OCI-LY7 (cell line): ENCODE measurements around the gene CSPG4. TPM values are rescaled to one million over a fixed set of nuclear protein-coding genes. Genes with fewer than 3 reads are reported as not detected.
"Not testable (repeated sequence)": the region's sequence is repeated elsewhere in the genome, so short reads cannot be mapped to it uniquely, and the experiment has no call there.

Experiments used
- BruUV-seq: library from RNA; stranded (reverse); fragments of 400-500 nt; replicated peaks from 2 replicates; lab custom pipeline; 2021; lab: Mats Ljungman, UMichigan
- CTCF ChIA-PET: fragments of 300-600 bp; sonication (Branson Sonifier 250); formaldehyde crosslinking; loops from one replicate; lab custom pipeline; 2022; ENCODE audit warnings: antibody characterized with exemption; ENCODE audit not compliant: unreplicated experiment; lab: Charles Lee
- POLR2A ChIA-PET: fragments of 300-600 bp; sonication (Branson Sonifier 250); formaldehyde crosslinking; loops from one replicate; lab custom pipeline; 2022; ENCODE audit warnings: antibody characterized with exemption; lab: Charles Lee
- DNase-seq: peaks from one replicate; pipeline ENCODE4 v3.0.0-alpha.2; 2015; ENCODE audit warnings: low spot score
- H2AFZ ChIP-seq: fragments of 200-600 bp; sonication (generic), shearing (Covaris generic); 2 replicates; pipeline ENCODE4 v1.6.1; 2014; ENCODE audit warnings: mild to moderate bottlenecking, antibody characterized with exemption, low read length, moderate library complexity
- H3K27ac ChIP-seq: fragments of 200-600 bp; sonication (generic); 2 replicates; pipeline ENCODE4 v1.5.1; 2014; ENCODE audit warnings: mixed run types, low read depth, mild to moderate bottlenecking, moderate library complexity, low read length, inconsistent platforms; ENCODE audit not compliant: poor library complexity, severe bottlenecking
- H3K36me3 ChIP-seq: fragments of 200-600 bp; sonication (generic); 2 replicates; pipeline ENCODE4 v1.6.1; 2014; ENCODE audit warnings: mild to moderate bottlenecking, antibody characterized with exemption, low read length, moderate library complexity, mixed read lengths; ENCODE audit not compliant: insufficient read depth
- H3K4me1 ChIP-seq: fragments of 200-600 bp; sonication (generic); 2 replicates; pipeline ENCODE4 v1.5.1; 2014; ENCODE audit warnings: mild to moderate bottlenecking, low read length; ENCODE audit not compliant: insufficient read depth, poor library complexity, severe bottlenecking
- H3K4me2 ChIP-seq: fragments of 200-600 bp; sonication (generic); 2 replicates; pipeline ENCODE4 v1.6.1; 2014; ENCODE audit warnings: mild to moderate bottlenecking, low read length
- H3K4me3 ChIP-seq: fragments of 200-600 bp; sonication (generic); 2 replicates; pipeline ENCODE4 v1.5.1; 2014; ENCODE audit warnings: mild to moderate bottlenecking, low read depth, low read length; ENCODE audit not compliant: poor library complexity, severe bottlenecking
- H3K79me2 ChIP-seq: fragments of 200-600 bp; sonication (generic); 2 replicates; pipeline ENCODE4 v1.6.1; 2016; ENCODE audit warnings: low read depth, mild to moderate bottlenecking, low read length, moderate library complexity, mixed read lengths; ENCODE audit not compliant: insufficient read depth
- H3K9me2 ChIP-seq: fragments of 200-600 bp; sonication (generic); 2 replicates; pipeline ENCODE4 v1.6.1; 2016; ENCODE audit warnings: mild to moderate bottlenecking, low read length, mixed read lengths; ENCODE audit not compliant: insufficient read depth
- H3K9me3 ChIP-seq: fragments of 200-600 bp; sonication (generic); 2 replicates; pipeline ENCODE4 v1.6.1; 2014; ENCODE audit warnings: mild to moderate bottlenecking, mixed run types, low read length, mixed read lengths
- H4K20me1 ChIP-seq: fragments of 200-600 bp; sonication (generic); 2 replicates; pipeline ENCODE4 v1.6.1; 2014; ENCODE audit warnings: mild to moderate bottlenecking, antibody characterized with exemption, low read length, moderate library complexity, mixed read lengths; ENCODE audit not compliant: insufficient read depth
- EZH2phosphoT487 ChIP-seq: fragments of 200-600 bp; sonication (generic); IDR thresholded peaks from 2 replicates; pipeline ENCODE4 v1.6.1; 2018; ENCODE audit warnings: low read depth, borderline replicate concordance, mild to moderate bottlenecking, mixed run types, antibody characterized with exemption, low read length, moderate library complexity, mixed read lengths
- intact Hi-C: fragments of 100-400 bp; cut with micrococcal nuclease; formaldehyde crosslinking; loops from one replicate; pipeline ENCODE4 v1.10.0; 2022; ENCODE audit not compliant: unreplicated experiment
- total RNA-seq, 2 experiments: library from RNA; depleted of rRNA in 1 of 2; stranded (reverse); fragments of >200 nt in 1 of 2; shearing (Covaris generic) in 1 of 2; gene quantifications; 2 replicates each; pipeline ENCODE4 v1.2.3, GENCODE V29; 2014 to 2022
- TF ChIP-seq, protein P1 (sequence below): fragments of 200-600 bp; sonication (generic); conservative IDR thresholded peaks from 2 replicates; pipeline ENCODE4 v1.5.1; 2014; ENCODE audit warnings: mild to moderate bottlenecking, antibody characterized with exemption, low read length, moderate library complexity, mixed read lengths

CSPG4 gene
- total RNA-seq, 2 experiments from 2014 or later = not detected

GRCh38 chr15:75713338-75713895 is 769 bp upstream of the CSPG4 start:
- BruUV-seq = no TSS peak
- no peaks in the 10 kb centered on the region for H3K9me3 ChIP-seq
- POLR2A ChIA-PET = no interaction called here
- TF ChIP-seq, protein P1, sequence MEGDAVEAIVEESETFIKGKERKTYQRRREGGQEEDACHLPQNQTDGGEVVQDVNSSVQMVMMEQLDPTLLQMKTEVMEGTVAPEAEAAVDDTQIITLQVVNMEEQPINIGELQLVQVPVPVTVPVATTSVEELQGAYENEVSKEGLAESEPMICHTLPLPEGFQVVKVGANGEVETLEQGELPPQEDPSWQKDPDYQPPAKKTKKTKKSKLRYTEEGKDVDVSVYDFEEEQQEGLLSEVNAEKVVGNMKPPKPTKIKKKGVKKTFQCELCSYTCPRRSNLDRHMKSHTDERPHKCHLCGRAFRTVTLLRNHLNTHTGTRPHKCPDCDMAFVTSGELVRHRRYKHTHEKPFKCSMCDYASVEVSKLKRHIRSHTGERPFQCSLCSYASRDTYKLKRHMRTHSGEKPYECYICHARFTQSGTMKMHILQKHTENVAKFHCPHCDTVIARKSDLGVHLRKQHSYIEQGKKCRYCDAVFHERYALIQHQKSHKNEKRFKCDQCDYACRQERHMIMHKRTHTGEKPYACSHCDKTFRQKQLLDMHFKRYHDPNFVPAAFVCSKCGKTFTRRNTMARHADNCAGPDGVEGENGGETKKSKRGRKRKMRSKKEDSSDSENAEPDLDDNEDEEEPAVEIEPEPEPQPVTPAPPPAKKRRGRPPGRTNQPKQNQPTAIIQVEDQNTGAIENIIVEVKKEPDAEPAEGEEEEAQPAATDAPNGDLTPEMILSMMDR = no peak
- no peak for TF ChIP-seq EZH2phosphoT487
- H4K20me1 ChIP-seq = no peaks in the 10 kb centered on the region
- no peak overlapping the region for H3K27ac ChIP-seq
- no peaks in the 10 kb centered on the region for H3K9me2 ChIP-seq
- H2AFZ ChIP-seq = no peak overlapping the region
- H3K4me3 ChIP-seq = no peak overlapping the region
- CTCF ChIA-PET = no interaction called here
- no peaks in the 10 kb centered on the region for H3K4me1 ChIP-seq
- no peaks in the 10 kb centered on the region for H3K79me2 ChIP-seq
- no peak overlapping the region for H3K4me2 ChIP-seq
- intact Hi-C loops = no loop called here
- DNase-seq = no peak
- H3K36me3 ChIP-seq = no peaks in the 10 kb centered on the region

DNA sequence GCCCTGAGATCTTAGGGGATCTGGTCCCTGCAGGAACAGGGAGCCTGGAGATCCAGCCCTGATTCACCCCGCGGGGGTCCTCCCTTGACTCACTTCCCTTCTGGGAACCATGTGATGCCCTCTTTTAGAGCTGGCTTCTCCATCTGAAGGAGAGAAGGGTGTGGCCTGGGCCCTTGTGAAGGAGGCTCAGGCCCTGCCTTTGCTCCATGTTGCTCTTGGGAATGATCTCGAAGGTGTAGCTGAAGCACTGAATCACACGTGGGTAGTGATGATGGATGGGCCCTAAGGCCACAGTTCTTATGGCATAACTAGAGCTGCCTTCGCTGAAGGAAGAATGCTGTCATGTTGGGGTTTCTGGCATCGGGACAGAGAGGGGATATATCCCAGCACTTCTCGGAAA is 1.2 kb downstream of the CSPG4 start:
- DNase-seq, H3K4me3 ChIP-seq, H4K20me1 ChIP-seq, H3K4me1 ChIP-seq, intact Hi-C loops, BruUV-seq, H3K4me2 ChIP-seq, H3K27ac ChIP-seq, H3K79me2 ChIP-seq, CTCF ChIA-PET, H3K36me3 ChIP-seq, H3K9me2 ChIP-seq, H3K9me3 ChIP-seq, H2AFZ ChIP-seq, POLR2A ChIA-PET: not testable (repeated sequence)

DNA sequence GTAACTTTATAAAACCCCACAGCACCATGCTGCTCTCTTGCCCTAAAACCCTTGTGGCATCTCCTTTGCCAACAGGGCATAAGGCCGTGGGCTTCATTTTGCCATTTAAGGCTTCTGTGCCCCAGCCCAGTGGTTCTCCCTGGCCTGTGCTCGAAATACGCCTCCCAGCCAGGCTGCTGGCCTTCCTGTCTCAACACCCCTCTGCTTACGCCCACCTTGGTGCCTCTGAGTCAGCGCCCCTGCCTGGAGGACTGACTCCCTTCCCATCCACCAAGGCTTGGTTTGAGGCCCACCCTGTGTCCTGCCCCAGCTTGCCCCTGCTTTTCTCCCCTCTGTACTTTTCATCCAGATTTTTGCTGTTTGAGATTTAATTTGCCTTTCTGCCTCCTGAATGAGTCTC is 1.8 kb downstream of the CSPG4 start:
- H3K9me2 ChIP-seq, H3K79me2 ChIP-seq, intact Hi-C loops, BruUV-seq, H3K9me3 ChIP-seq, H3K4me3 ChIP-seq, H3K36me3 ChIP-seq, H4K20me1 ChIP-seq, DNase-seq, POLR2A ChIA-PET, CTCF ChIA-PET, H3K4me1 ChIP-seq, H2AFZ ChIP-seq, H3K27ac ChIP-seq, H3K4me2 ChIP-seq: not testable (repeated sequence)

- H2AFZ ChIP-seq, POLR2A ChIA-PET, H3K4me3 ChIP-seq, H3K4me2 ChIP-seq, DNase-seq, BruUV-seq, H3K79me2 ChIP-seq, H3K4me1 ChIP-seq, H3K9me3 ChIP-seq, H3K9me2 ChIP-seq, CTCF ChIA-PET, H3K36me3 ChIP-seq, H4K20me1 ChIP-seq, H3K27ac ChIP-seq, intact Hi-C loops: not testable (repeated sequence)
Measured at GRCh38 chr15:75709458-75709857, 3.2 kb downstream of the CSPG4 start.
